Measurements from ENCODE around the gene ZNF277.

The ZNF277 gene

DNA sequence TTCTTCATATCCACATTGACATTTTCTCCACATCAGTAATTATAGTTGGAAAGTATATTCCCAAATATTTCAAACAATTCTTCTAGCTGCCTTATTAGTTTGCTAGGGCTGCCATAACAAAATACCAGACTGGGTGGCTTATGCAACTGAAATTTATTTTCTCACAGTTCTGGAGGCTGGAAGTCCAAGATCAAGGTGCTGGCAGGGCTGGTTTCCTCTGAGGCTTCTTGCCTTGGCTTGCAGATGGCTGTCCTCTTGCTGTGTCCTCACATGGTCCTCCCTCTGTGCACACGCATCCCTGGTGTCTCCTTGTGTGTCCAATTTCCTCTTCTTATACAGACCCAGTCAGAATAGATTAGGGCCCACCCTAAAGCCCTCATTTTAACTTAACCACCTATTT, 34.8 kb upstream of the ZNF277 start:
- peaks cover 6% of the 10 kb centered on the region for H3K4me1 ChIP-seq (ENCODE audit: control insufficient read depth, insufficient read depth, low read length)
- H3K4me2 ChIP-seq (ENCODE audit: low read length): no peak overlapping the region
- H3K36me3 ChIP-seq (ENCODE audit: insufficient read depth, low read length): no peaks in the 10 kb centered on the region
- no peaks in the 10 kb centered on the region for H3K27me3 ChIP-seq (ENCODE audit: control insufficient read depth, insufficient read depth, low read length)
- H3K9ac ChIP-seq (ENCODE audit: low read depth, low read length): no peak overlapping the region
- no peak overlapping the region for H3K4me3 ChIP-seq (ENCODE audit: low read length)
- no peaks in the 10 kb centered on the region for H3K9me3 ChIP-seq (replicated peaks; ENCODE audit: low read length)

GRCh38 chr7:112172870-112173567, 33.5 kb upstream of the ZNF277 start:
- H3K4me3 ChIP-seq (ENCODE audit: low read length): no peak overlapping the region
- H3K9ac ChIP-seq (ENCODE audit: low read depth, low read length): no peak overlapping the region
- no peaks in the 10 kb centered on the region for H3K9me3 ChIP-seq (replicated peaks; ENCODE audit: low read length)
- H3K36me3 ChIP-seq (ENCODE audit: insufficient read depth, low read length): no peaks in the 10 kb centered on the region
- H3K4me2 ChIP-seq (ENCODE audit: low read length): no peak overlapping the region
- H3K4me1 ChIP-seq (ENCODE audit: control insufficient read depth, insufficient read depth, low read length): peaks cover 6% of the 10 kb centered on the region
- H3K27me3 ChIP-seq (ENCODE audit: control insufficient read depth, insufficient read depth, low read length): no peaks in the 10 kb centered on the region

DNA sequence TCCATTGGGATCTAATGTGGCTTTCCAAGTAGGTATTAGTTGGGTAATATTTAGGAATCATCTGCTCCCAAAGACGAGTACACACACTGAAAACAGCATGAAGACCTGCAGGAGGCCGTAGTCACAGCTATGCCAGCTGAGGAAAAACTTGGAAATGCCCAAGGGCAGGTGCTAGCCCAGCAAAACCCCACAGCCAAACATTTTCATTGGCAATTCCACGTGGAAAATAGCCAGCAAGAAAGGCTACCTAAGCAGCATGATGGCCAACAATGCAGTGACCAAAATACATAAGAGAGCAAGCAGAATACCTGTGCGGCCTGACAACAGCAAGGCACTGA, 33.0 kb upstream of the ZNF277 start:
- Histone ChIP-seq H3K4me1 (ENCODE audit: control insufficient read depth, insufficient read depth, low read length) (peaks cover 6% of the 10 kb centered on the region), H3K4me3 (ENCODE audit: low read length) (no peak overlapping the region), H3K36me3 (ENCODE audit: insufficient read depth, low read length) (no peaks in the 10 kb centered on the region), H3K9ac (ENCODE audit: low read depth, low read length) (no peak overlapping the region), H3K9me3 (replicated peaks; ENCODE audit: low read length) (no peaks in the 10 kb centered on the region), H3K4me2 (ENCODE audit: low read length) (no peak overlapping the region), H3K27me3 (ENCODE audit: control insufficient read depth, insufficient read depth, low read length) (no peaks in the 10 kb centered on the region)

GRCh38 chr7:112174192-112174591, 32.3 kb upstream of the ZNF277 start:
- H3K27me3 ChIP-seq (ENCODE audit: control insufficient read depth, insufficient read depth, low read length): no peaks in the 10 kb centered on the region
- no peak overlapping the region for H3K4me2 ChIP-seq (ENCODE audit: low read length)
- peaks cover 6% of the 10 kb centered on the region for H3K4me1 ChIP-seq (ENCODE audit: control insufficient read depth, insufficient read depth, low read length)
- H3K9me3 ChIP-seq (replicated peaks; ENCODE audit: low read length): no peaks in the 10 kb centered on the region
- H3K9ac ChIP-seq (ENCODE audit: low read depth, low read length): no peak overlapping the region
- no peaks in the 10 kb centered on the region for H3K36me3 ChIP-seq (ENCODE audit: insufficient read depth, low read length)
- H3K4me3 ChIP-seq (ENCODE audit: low read length): no peak overlapping the region

- H3K4me1 ChIP-seq (ENCODE audit: control insufficient read depth, insufficient read depth, low read length): peaks cover 6% of the 10 kb centered on the region
- no peak overlapping the region for H3K4me2 ChIP-seq (ENCODE audit: low read length)
- H3K9ac ChIP-seq (ENCODE audit: low read depth, low read length): no peak overlapping the region
- H3K36me3 ChIP-seq (ENCODE audit: insufficient read depth, low read length): no peaks in the 10 kb centered on the region
- H3K4me3 ChIP-seq (ENCODE audit: low read length): no peak overlapping the region
- H3K27me3 ChIP-seq (ENCODE audit: control insufficient read depth, insufficient read depth, low read length): no peaks in the 10 kb centered on the region
- H3K9me3 ChIP-seq (replicated peaks; ENCODE audit: low read length): no peaks in the 10 kb centered on the region
These were observed 30.3 kb upstream of the ZNF277 start for GRCh38 chr7:112176241-112176640.

DNA sequence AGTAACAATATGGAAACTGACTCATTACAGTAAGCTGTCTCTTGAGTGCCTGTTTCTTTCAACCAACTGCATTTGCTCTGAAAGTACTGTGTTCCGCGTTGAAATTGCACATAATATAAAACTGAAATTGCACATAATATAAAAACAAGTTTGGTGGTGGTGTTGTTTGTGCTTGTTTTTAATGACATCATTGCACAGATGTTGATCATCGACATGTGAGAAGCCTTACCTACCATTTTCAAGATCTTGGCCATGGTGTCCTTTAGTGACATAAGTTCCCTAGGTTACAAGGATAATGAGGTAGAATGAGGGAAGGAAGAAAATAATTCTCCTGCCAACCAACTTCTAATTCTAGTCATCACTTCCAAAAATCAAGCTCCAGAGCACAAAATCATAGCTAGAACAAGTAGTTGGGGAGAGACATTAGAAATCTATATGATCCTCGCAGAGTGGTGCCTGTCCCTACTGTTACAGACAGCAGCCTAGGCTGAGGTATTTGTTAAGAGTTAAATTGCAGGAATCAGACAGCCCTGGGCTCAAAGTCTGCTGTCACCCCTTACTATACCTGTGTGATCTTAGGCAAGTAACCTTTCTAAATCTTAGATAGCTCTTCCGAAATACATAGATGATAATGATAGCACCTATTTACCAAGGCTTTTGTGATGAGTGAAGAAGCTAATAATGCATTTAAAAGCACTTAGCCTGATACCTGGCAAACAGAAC, 29.6 kb upstream of the ZNF277 start:
- Histone ChIP-seq H3K9me3 (replicated peaks; ENCODE audit: low read length) (no peaks in the 10 kb centered on the region), H3K36me3 (ENCODE audit: insufficient read depth, low read length) (no peaks in the 10 kb centered on the region), H3K4me2 (ENCODE audit: low read length) (no peak overlapping the region), H3K4me1 (ENCODE audit: control insufficient read depth, insufficient read depth, low read length) (peaks cover 6% of the 10 kb centered on the region), H3K9ac (ENCODE audit: low read depth, low read length) (no peak overlapping the region), H3K27me3 (ENCODE audit: control insufficient read depth, insufficient read depth, low read length) (no peaks in the 10 kb centered on the region), H3K4me3 (ENCODE audit: low read length) (no peak overlapping the region)

DNA sequence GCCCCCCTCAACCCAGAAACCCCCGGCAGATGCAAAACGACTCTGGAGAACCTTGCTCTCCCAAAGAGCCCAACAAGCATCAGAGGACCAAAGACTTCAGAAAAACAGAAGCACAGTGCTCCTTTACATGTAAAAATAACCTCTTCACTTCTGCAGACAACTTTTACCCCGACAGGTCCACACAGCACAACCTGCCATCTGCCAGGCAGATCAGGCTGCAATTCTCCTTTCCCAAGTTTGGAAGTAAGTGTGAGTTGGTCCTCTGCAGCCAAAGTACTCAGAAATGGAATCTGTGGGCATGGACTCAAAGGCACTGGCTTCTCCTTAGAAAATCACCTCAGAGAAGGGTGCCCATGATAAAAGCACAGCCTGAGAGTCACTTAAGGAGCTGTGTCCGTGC, 26.3 kb upstream of the ZNF277 start:
- Histone ChIP-seq H3K4me3 (ENCODE audit: low read length) (no peak overlapping the region), H3K4me1 (ENCODE audit: control insufficient read depth, insufficient read depth, low read length) (no peaks in the 10 kb centered on the region), H3K27me3 (ENCODE audit: control insufficient read depth, insufficient read depth, low read length) (no peaks in the 10 kb centered on the region), H3K36me3 (ENCODE audit: insufficient read depth, low read length) (no peaks in the 10 kb centered on the region), H3K9ac (ENCODE audit: low read depth, low read length) (no peak overlapping the region), H3K9me3 (replicated peaks; ENCODE audit: low read length) (no peaks in the 10 kb centered on the region), H3K4me2 (ENCODE audit: low read length) (no peak overlapping the region)

GRCh38 chr7:112182749-112183148, 23.7 kb upstream of the ZNF277 start:
- Histone ChIP-seq H3K9ac (ENCODE audit: low read depth, low read length) (no peak overlapping the region), H3K4me1 (ENCODE audit: control insufficient read depth, insufficient read depth, low read length) (peaks cover 4% of the 10 kb centered on the region), H3K36me3 (ENCODE audit: insufficient read depth, low read length) (no peaks in the 10 kb centered on the region), H3K27me3 (ENCODE audit: control insufficient read depth, insufficient read depth, low read length) (no peaks in the 10 kb centered on the region), H3K4me3 (ENCODE audit: low read length) (no peak overlapping the region), H3K4me2 (ENCODE audit: low read length) (no peak overlapping the region), H3K9me3 (replicated peaks; ENCODE audit: low read length) (no peaks in the 10 kb centered on the region)

GRCh38 chr7:112183266-112183665, 23.2 kb upstream of the ZNF277 start:
- no peaks in the 10 kb centered on the region for H3K27me3 ChIP-seq (ENCODE audit: control insufficient read depth, insufficient read depth, low read length)
- no peak overlapping the region for H3K9ac ChIP-seq (ENCODE audit: low read depth, low read length)
- no peaks in the 10 kb centered on the region for H3K9me3 ChIP-seq (replicated peaks; ENCODE audit: low read length)
- H3K4me3 ChIP-seq (ENCODE audit: low read length): no peak overlapping the region
- H3K4me2 ChIP-seq (ENCODE audit: low read length): no peak overlapping the region
- H3K4me1 ChIP-seq (ENCODE audit: control insufficient read depth, insufficient read depth, low read length): peaks cover 4% of the 10 kb centered on the region
- H3K36me3 ChIP-seq (ENCODE audit: insufficient read depth, low read length): no peaks in the 10 kb centered on the region

GRCh38 chr7:112184455-112184854, 22.0 kb upstream of the ZNF277 start:
- Histone ChIP-seq H3K9ac (ENCODE audit: low read depth, low read length) (no peak overlapping the region), H3K9me3 (replicated peaks; ENCODE audit: low read length) (no peaks in the 10 kb centered on the region), H3K4me3 (ENCODE audit: low read length) (no peak overlapping the region), H3K36me3 (ENCODE audit: insufficient read depth, low read length) (no peaks in the 10 kb centered on the region), H3K4me1 (ENCODE audit: control insufficient read depth, insufficient read depth, low read length) (peaks cover 4% of the 10 kb centered on the region), H3K27me3 (ENCODE audit: control insufficient read depth, insufficient read depth, low read length) (no peaks in the 10 kb centered on the region), H3K4me2 (ENCODE audit: low read length) (no peak overlapping the region)

- no peak overlapping the region for H3K4me3 ChIP-seq (ENCODE audit: low read length)
- H3K36me3 ChIP-seq (ENCODE audit: insufficient read depth, low read length): no peaks in the 10 kb centered on the region
- no peak overlapping the region for H3K4me2 ChIP-seq (ENCODE audit: low read length)
- peaks cover 4% of the 10 kb centered on the region for H3K4me1 ChIP-seq (ENCODE audit: control insufficient read depth, insufficient read depth, low read length)
- no peaks in the 10 kb centered on the region for H3K9me3 ChIP-seq (replicated peaks; ENCODE audit: low read length)
- no peaks in the 10 kb centered on the region for H3K27me3 ChIP-seq (ENCODE audit: control insufficient read depth, insufficient read depth, low read length)
- H3K9ac ChIP-seq (ENCODE audit: low read depth, low read length): no peak overlapping the region
These were observed 21.3 kb upstream of the ZNF277 start for GRCh38 chr7:112185005-112185834.
